Measurements from ENCODE around the gene PFKL.

GRCh38 chr21:44354001-44354405, 54.1 kb downstream of the PFKL start:
- no peak for TF ChIP-seq POLR2A (IDR thresholded peaks at IDR 0.05; ENCODE audit: low read length)
- no peak for TF ChIP-seq GATA1 (IDR thresholded peaks at IDR 0.05; ENCODE audit: low read depth, low read length)

Data from erythroblast (primary cell).